K562 (cell line): ENCODE data around the gene PTGR2. TPM values are rescaled to one million over a fixed set of nuclear protein-coding genes. Genes with fewer than 3 reads are reported as not detected.

ENCODE experiments used
- BMI1 ChIP-seq: fragments of 150-350 bp; IDR thresholded peaks from 2 replicates; pipeline ENCODE4 v1.6.1; 2014; ENCODE audit warnings: low read length
- EHMT2 ChIP-seq: fragments of 450-650 bp; IDR thresholded peaks from 2 replicates; pipeline ENCODE4 v1.6.1; 2018; ENCODE audit warnings: antibody characterized with exemption
- HNRNPLL ChIP-seq: fragments of 200-400 bp; formaldehyde crosslinking; IDR thresholded peaks from 2 replicates; pipeline ENCODE4 v1.6.1; 2017; ENCODE audit warnings: low read length, low read depth, mild to moderate bottlenecking; ENCODE audit not compliant: poor library complexity, severe bottlenecking
- JUND ChIP-seq, 2 experiments: IDR thresholded peaks; 2 replicates in 1 of 2; 3 replicates in 1 of 2; pipeline ENCODE4 v1.6.1; 2011; ENCODE audit warnings: borderline replicate concordance in 2 of 2, low read depth in 2 of 2, low read length in 2 of 2, improper control_type of control experiment in 1 of 2, missing biosample characterization in 1 of 2, missing genetic modification characterization in 1 of 2, missing genetic modification reagents in 1 of 2
- MIER1 ChIP-seq: fragments of 450-650 bp; IDR thresholded peaks from 2 replicates; pipeline ENCODE4 v1.6.1; 2016; ENCODE audit warnings: antibody characterized with exemption, mild to moderate bottlenecking, low read depth
- NCOR1 ChIP-seq: fragments of 450-650 bp; IDR thresholded peaks from 2 replicates; pipeline ENCODE4 v1.6.1; 2016; ENCODE audit warnings: mild to moderate bottlenecking, moderate library complexity
- NFATC3 ChIP-seq: fragments of 450-650 bp; IDR thresholded peaks from 2 replicates; pipeline ENCODE4 v1.6.1; 2017; ENCODE audit warnings: mild to moderate bottlenecking
- NFXL1 ChIP-seq: fragments of 450-650 bp; formaldehyde crosslinking; IDR thresholded peaks from 2 replicates; pipeline ENCODE4 v1.4.0; 2021; ENCODE audit warnings: mild to moderate bottlenecking
- NR3C1 ChIP-seq: sonication (generic); formaldehyde crosslinking; IDR thresholded peaks from 2 replicates; pipeline ENCODE4 v1.8.1; 2022; ENCODE audit warnings: missing genetic modification reagents
- SAP30 ChIP-seq: fragments of 200-600 bp; sonication (generic); IDR thresholded peaks from 2 replicates; pipeline ENCODE4 v1.6.1; 2012; ENCODE audit warnings: borderline replicate concordance, low read depth, mild to moderate bottlenecking, moderate library complexity, low read length, control low read depth, inconsistent platforms; ENCODE audit not compliant: insufficient read depth, poor library complexity, severe bottlenecking
- SIN3A ChIP-seq, 2 experiments: fragments of 150-350 bp in 1 of 2; IDR thresholded peaks; 2 replicates each; pipeline ENCODE4 v1.6.1; 2011 to 2016; ENCODE audit warnings: borderline replicate concordance in 2 of 2, low read depth in 2 of 2, low read length in 2 of 2, mild to moderate bottlenecking in 2 of 2, moderate library complexity in 2 of 2; ENCODE audit not compliant: control insufficient read depth in 1 of 2
- SMARCB1 ChIP-seq: IDR thresholded peaks from 2 replicates; pipeline ENCODE4 v1.6.1; 2011; ENCODE audit warnings: improper control_type of control experiment, low read depth; ENCODE audit not compliant: insufficient read length
- SRSF3 ChIP-seq: fragments of 200-400 bp; formaldehyde crosslinking; IDR thresholded peaks from 2 replicates; pipeline ENCODE4 v1.6.1; 2016; ENCODE audit warnings: mild to moderate bottlenecking, low read length, moderate library complexity; ENCODE audit not compliant: insufficient read depth
- TGIF2 ChIP-seq: sonication (generic); formaldehyde crosslinking; IDR thresholded peaks from 2 replicates; pipeline ENCODE4 v1.8.1; 2022; ENCODE audit warnings: mild to moderate bottlenecking, missing genetic modification reagents, moderate library complexity
- ZNF316 ChIP-seq: fragments of 450-650 bp; IDR thresholded peaks from 2 replicates; pipeline ENCODE4 v1.6.1; 2016
- ZNF707 ChIP-seq: fragments of 250-450 bp; sonication (Bioruptor Pico); conservative IDR thresholded peaks from 2 replicates; pipeline ENCODE4 v1.8.0; 2022; ENCODE audit warnings: inconsistent platforms, mild to moderate bottlenecking, moderate library complexity
- polyA plus RNA-seq, 8 experiments: library from polyadenylated mRNA; depleted of rRNA in 4 of 8; stranded (reverse) in 5 of 8; unstranded in 3 of 8; fragments of >200 nt; fragmentation: Nextera tagmentation in 2 of 8; fragmentation: Illumina TruSeq in 1 of 8; extraction: Ambion mirVana in 2 of 8; extraction: Trizol in 1 of 8; gene quantifications; 2 replicates each; pipeline versions ENCODE4 v1.2.1 to v1.2.3, GENCODE V29; 2011 to 2014; ENCODE audit warnings: inconsistent platforms in 1 of 8, missing spikeins in 1 of 8
- total RNA-seq, 7 experiments: library from RNA; depleted of rRNA in 6 of 7; stranded (reverse); fragments of >200 nt in 6 of 7; fragmentation: Illumina TruSeq in 2 of 7; extraction: Trizol in 2 of 7; gene quantifications; 2 replicates each; pipeline versions ENCODE4 v1.2.1 to v1.2.3, GENCODE V29; 2011 to 2021; ENCODE audit warnings: low replicate concordance in 1 of 7
- TF ChIP-seq, protein P1 (sequence below): fragments of 250-450 bp; sonication (Bioruptor Pico); IDR thresholded peaks from 2 replicates; pipeline ENCODE4 v1.4.0; 2020; ENCODE audit warnings: borderline replicate concordance
- TF ChIP-seq, protein P2 (sequence below): fragments of 450-650 bp; conservative IDR thresholded peaks from 2 replicates; pipeline ENCODE4 v1.6.1; 2016; ENCODE audit warnings: missing genetic modification characterization, low read depth, mild to moderate bottlenecking, missing compliant biosample characterization, moderate library complexity
- TF ChIP-seq, protein P3 (sequence below): sonication (generic); formaldehyde crosslinking; IDR thresholded peaks from 2 replicates; pipeline ENCODE4 v1.8.1; 2023; ENCODE audit warnings: mild to moderate bottlenecking, missing genetic modification reagents, moderate library complexity
- TF ChIP-seq, protein P4 (sequence below): fragments of 450-650 bp; IDR thresholded peaks from 2 replicates; pipeline ENCODE4 v1.7.1; 2018; ENCODE audit warnings: mild to moderate bottlenecking, low read depth; ENCODE audit not compliant: partially characterized antibody

The PTGR2 gene
- total and polyA plus RNA-seq, 9 of the 15 experiments (the other 6 are each of a cell fraction or from before 2014, with no cell fraction given): 7.4 to 23.0 (median 13.0) TPM

DNA sequence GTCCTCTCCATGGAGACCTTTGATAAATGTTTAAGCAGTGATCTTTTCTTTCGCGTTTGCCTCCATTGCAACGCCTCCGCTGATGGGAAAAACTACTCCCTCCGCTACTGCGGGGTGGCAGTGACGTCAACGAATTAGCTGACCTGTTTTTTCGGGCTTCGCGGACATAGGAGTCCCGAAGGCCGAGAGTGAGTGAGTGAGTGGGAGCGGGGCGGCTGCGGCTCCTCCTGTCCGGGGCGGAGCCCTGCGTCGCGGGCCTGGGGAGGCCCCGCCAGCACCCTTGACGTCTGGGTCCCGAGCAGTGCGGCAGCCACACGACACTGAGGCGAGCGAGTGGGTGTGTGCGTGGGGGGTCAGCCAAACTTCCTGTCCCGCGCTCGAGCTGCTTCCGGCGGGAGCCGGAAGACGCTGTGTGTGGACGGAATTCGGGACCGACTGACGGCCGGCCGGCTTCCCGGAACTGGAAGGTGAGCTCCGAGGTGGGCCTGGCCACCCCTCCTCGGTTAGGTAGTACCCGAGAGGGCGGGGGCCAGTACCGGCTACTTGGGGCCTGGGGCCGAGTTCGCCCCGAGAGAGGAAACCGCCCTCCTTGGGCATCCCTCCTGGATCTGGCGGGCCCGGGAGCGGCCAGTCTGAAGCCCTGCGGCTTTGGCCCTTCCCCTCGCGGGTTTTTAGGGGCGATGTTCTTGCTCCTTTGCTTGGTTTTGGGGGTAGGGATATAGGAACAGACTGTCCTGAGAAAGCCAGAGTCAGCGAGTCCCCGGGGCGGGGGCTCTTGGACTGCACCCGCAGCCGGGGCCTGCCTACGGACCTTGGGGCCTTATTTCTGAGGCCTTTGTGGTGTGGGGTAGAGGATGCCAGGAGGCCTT lies 35.1 kb downstream of the PTGR2 start, which contains the start of gene ZNF410 (continued):
- TF ChIP-seq, protein P1, sequence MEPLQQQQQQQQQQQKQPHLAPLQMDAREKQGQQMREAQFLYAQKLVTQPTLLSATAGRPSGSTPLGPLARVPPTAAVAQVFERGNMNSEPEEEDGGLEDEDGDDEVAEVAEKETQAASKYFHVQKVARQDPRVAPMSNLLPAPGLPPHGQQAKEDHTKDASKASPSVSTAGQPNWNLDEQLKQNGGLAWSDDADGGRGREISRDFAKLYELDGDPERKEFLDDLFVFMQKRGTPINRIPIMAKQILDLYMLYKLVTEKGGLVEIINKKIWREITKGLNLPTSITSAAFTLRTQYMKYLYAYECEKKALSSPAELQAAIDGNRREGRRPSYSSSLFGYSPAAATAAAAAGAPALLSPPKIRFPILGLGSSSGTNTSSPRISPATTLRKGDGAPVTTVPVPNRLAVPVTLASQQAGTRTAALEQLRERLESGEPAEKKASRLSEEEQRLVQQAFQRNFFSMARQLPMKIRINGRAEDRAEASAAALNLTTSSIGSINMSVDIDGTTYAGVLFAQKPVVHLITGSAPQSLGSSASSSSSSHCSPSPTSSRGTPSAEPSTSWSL (CRISPR knock-in tag): no peak
- TF ChIP-seq, protein P2, sequence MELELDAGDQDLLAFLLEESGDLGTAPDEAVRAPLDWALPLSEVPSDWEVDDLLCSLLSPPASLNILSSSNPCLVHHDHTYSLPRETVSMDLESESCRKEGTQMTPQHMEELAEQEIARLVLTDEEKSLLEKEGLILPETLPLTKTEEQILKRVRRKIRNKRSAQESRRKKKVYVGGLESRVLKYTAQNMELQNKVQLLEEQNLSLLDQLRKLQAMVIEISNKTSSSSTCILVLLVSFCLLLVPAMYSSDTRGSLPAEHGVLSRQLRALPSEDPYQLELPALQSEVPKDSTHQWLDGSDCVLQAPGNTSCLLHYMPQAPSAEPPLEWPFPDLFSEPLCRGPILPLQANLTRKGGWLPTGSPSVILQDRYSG (tag): no peak
- TF ChIP-seq BMI1 (no peak), ZNF316 (peak; percentile 94), SAP30 (peak; percentile 75), SRSF3 (no peak), TGIF2 (CRISPR knock-in tag) (no peak), JUND (IDR thresholded peaks at IDR 0.05; ENCODE audit: borderline replicate concordance, low read depth, low read length) (peak; percentile 87), JUND (tag; IDR thresholded peaks at IDR 0.05; ENCODE audit: borderline replicate concordance, low read depth, low read length) (peak; percentile 77; the same call in 1 of the 3 replicates), MIER1 (no peak), EHMT2 (no peak), NFATC3 (no peak), SMARCB1 (no peak), NFXL1 (no peak), NR3C1 (CRISPR knock-in tag) (no peak), SIN3A (IDR thresholded peaks at IDR 0.05; ENCODE audit: borderline replicate concordance in 2 of 2, control insufficient read depth in 1 of 2, low read depth in 2 of 2, low read length in 2 of 2) (peak; percentile 78 to 88; a peak in 2 of 4 replicates), HNRNPLL (no peak), NCOR1 (peak; percentile 35), ZNF707 (CRISPR knock-in tag) (no peak)
- TF ChIP-seq, protein P3, sequence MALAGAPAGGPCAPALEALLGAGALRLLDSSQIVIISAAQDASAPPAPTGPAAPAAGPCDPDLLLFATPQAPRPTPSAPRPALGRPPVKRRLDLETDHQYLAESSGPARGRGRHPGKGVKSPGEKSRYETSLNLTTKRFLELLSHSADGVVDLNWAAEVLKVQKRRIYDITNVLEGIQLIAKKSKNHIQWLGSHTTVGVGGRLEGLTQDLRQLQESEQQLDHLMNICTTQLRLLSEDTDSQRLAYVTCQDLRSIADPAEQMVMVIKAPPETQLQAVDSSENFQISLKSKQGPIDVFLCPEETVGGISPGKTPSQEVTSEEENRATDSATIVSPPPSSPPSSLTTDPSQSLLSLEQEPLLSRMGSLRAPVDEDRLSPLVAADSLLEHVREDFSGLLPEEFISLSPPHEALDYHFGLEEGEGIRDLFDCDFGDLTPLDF (CRISPR knock-in tag): 0 out of 2 replicates have a peak, but pooled peaks have one; percentile 9
- TF ChIP-seq, protein P4, sequence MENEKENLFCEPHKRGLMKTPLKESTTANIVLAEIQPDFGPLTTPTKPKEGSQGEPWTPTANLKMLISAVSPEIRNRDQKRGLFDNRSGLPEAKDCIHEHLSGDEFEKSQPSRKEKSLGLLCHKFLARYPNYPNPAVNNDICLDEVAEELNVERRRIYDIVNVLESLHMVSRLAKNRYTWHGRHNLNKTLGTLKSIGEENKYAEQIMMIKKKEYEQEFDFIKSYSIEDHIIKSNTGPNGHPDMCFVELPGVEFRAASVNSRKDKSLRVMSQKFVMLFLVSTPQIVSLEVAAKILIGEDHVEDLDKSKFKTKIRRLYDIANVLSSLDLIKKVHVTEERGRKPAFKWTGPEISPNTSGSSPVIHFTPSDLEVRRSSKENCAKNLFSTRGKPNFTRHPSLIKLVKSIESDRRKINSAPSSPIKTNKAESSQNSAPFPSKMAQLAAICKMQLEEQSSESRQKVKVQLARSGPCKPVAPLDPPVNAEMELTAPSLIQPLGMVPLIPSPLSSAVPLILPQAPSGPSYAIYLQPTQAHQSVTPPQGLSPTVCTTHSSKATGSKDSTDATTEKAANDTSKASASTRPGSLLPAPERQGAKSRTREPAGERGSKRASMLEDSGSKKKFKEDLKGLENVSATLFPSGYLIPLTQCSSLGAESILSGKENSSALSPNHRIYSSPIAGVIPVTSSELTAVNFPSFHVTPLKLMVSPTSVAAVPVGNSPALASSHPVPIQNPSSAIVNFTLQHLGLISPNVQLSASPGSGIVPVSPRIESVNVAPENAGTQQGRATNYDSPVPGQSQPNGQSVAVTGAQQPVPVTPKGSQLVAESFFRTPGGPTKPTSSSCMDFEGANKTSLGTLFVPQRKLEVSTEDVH: peak; percentile 86
